ACC112 (cell line): ENCODE measurements around the gene EFCAB7.

Experiments used
- H2AFZ ChIP-seq: fragments of 200-600 bp; sonication (generic); one replicate; pipeline ENCODE4 v1.6.0; 2017; ENCODE audit warnings: antibody characterized with exemption, low read length; ENCODE audit not compliant: unreplicated experiment
- H3K27ac ChIP-seq: fragments of 200-600 bp; sonication (generic); 2 replicates; pipeline ENCODE4 v1.5.1; 2014; ENCODE audit warnings: low read depth, mild to moderate bottlenecking, antibody characterized with exemption, low read length, moderate library complexity
- H3K27me3 ChIP-seq: fragments of 200-600 bp; sonication (generic); 2 replicates; pipeline ENCODE4 v1.6.1; 2014; ENCODE audit warnings: mild to moderate bottlenecking, antibody characterized with exemption, low read length, moderate library complexity, mixed read lengths; ENCODE audit not compliant: insufficient read depth
- H3K36me3 ChIP-seq: fragments of 200-600 bp; sonication (generic); 2 replicates; pipeline ENCODE4 v1.6.1; 2016; ENCODE audit warnings: mild to moderate bottlenecking, antibody characterized with exemption, low read length, moderate library complexity, mixed read lengths; ENCODE audit not compliant: insufficient read depth
- H3K4me1 ChIP-seq: fragments of 200-600 bp; sonication (generic); one replicate; pipeline ENCODE4 v1.6.1; 2016; ENCODE audit warnings: low read length, mixed read lengths; ENCODE audit not compliant: insufficient read depth, unreplicated experiment, control insufficient read depth
- H3K4me3 ChIP-seq: fragments of 200-600 bp; sonication (generic); 2 replicates; pipeline ENCODE4 v1.5.1; 2014; ENCODE audit warnings: mild to moderate bottlenecking, low read depth, low read length
- H3K79me2 ChIP-seq: fragments of 200-600 bp; sonication (generic); one replicate; pipeline ENCODE4 v1.6.0; 2016; ENCODE audit warnings: low read length; ENCODE audit not compliant: control insufficient read depth, unreplicated experiment, insufficient read depth

The EFCAB7 gene

DNA sequence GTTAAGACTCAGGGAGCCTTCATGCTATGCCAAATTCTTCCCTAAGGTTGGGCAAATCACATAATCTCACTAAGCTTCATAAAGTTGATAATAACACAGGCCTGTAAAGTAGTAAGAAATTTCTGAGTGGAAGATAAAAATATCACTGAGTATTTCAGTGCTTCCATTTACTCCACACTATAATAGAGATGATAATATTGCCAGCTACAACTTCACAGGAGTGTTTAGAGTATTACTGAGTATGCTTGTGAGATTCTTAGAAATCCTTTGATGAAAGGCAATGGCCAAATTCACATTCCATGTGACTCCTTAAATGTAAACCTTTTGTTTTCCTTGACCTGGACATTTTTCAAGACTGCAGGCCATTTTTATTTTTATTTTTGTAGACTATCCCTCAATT lies 10.7 kb upstream of the EFCAB7 start:
- peaks cover 4% of the 10 kb centered on the region for H3K79me2 ChIP-seq
- no peaks in the 10 kb centered on the region for H3K27me3 ChIP-seq
- no peaks in the 10 kb centered on the region for H3K4me1 ChIP-seq
- H3K36me3 ChIP-seq = peaks cover 8% of the 10 kb centered on the region
- no peak overlapping the region for H3K4me3 ChIP-seq
- H3K27ac ChIP-seq = no peak overlapping the region
- no peak overlapping the region for H2AFZ ChIP-seq

DNA sequence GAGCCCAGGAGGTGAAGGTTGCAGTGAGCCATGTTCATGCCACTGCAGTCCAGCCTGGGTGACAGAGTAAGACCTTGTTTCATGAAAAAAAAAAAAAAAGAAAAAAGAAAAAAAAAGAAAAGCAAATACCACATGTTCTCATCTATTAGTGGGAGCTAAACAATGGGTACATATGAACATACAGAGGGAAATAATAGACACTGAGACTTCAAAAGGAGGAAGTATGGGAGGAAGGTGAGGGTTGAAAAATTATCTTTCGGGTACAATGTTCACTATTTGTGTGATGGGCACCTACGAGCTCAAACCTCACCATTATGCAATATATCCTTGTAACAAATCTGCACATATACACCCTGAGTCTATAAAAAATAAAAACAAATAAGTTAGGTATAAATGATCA lies 6.7 kb upstream of the EFCAB7 start:
- Histone ChIP-seq H3K27me3 (no peaks in the 10 kb centered on the region), H3K27ac (no peak overlapping the region), H3K4me3 (no peak overlapping the region), H3K36me3 (peaks cover 4% of the 10 kb centered on the region; the same call in 1 of the 2 replicates), H3K4me1 (peaks cover 1% of the 10 kb centered on the region), H3K79me2 (peaks cover 17% of the 10 kb centered on the region), H2AFZ (no peak overlapping the region)

DNA sequence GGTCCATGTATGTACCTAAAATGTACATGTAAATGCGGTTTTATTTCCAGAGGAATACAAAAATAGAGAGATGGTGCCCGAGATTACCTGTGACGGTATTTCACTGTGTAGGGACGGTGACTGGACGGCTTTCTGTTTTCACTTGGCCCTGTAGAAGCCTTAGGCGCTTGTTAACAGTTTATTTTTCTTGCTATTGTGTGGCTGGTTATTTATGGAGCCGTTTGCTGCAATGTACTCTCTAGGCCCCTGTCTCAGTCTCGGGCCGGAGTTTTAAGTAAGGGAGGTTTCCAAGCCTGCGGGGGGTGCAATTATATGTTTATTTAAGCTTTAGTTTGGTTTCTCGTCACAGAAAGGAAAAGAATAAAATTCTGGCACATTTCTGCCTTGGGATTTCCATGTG lies 413 bp downstream of the EFCAB7 start:
- Histone ChIP-seq H3K4me1 (peaks cover 16% of the 10 kb centered on the region), H2AFZ (peak overlapping the region; percentile 99), H3K79me2 (peaks cover 39% of the 10 kb centered on the region), H3K4me3 (peak overlapping the region; percentile 88), H3K27ac (peak overlapping the region; percentile 91), H3K36me3 (0 out of 2 replicates have a peak, but pooled peaks cover 3% of the 10 kb centered on the region), H3K27me3 (no peaks in the 10 kb centered on the region)

DNA sequence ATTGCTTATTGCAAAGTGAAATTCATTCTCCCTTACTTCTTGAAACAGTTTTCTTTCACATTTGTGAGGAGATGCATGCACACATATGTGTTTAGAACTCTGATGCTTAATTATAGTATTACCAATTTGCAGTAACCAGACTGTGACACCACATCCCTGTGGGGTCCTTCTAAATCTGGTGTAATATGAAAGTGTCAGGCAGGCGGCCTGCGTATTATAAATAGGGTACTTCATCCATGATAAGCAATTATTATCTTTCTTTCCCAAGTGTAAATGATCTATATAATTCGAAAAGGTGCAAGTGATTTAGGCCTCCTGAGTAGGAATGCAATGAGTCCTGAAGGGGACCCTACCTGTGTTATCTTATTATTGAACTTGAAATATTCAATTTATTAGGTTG lies 876 bp downstream of the EFCAB7 start:
- H3K27ac ChIP-seq = peak overlapping the region; percentile 91
- no peaks in the 10 kb centered on the region for H3K27me3 ChIP-seq
- peaks cover 39% of the 10 kb centered on the region for H3K79me2 ChIP-seq
- H3K36me3 ChIP-seq = 0 out of 2 replicates have a peak, but pooled peaks cover 3% of the 10 kb centered on the region
- peak overlapping the region; percentile 88 for H3K4me3 ChIP-seq
- H3K4me1 ChIP-seq = peaks cover 16% of the 10 kb centered on the region
- H2AFZ ChIP-seq = peak overlapping the region; percentile 99

DNA sequence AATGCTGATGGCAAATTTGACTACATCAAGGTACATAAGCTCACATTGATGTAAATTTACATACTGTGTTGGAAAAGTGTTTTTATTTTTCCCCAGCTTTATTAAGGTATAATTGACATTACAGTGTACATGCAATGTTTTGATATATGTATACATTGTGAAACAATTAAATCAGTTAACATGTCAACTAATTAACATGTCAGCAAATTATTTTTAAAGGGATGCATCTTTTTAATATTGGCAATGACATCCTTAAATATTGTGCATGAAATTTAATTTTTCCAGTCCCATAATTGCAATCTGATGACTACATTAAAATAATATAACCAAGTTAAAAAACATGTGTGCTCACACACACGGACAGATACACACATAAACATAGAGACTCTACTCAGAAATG lies 9.4 kb downstream of the EFCAB7 start:
- Histone ChIP-seq H3K4me1 (no peaks in the 10 kb centered on the region), H3K27ac (no peak overlapping the region), H3K4me3 (no peak overlapping the region), H3K36me3 (0 out of 2 replicates have a peak, but pooled peaks cover 3% of the 10 kb centered on the region), H3K27me3 (no peaks in the 10 kb centered on the region), H2AFZ (no peak overlapping the region), H3K79me2 (no peaks in the 10 kb centered on the region)

DNA sequence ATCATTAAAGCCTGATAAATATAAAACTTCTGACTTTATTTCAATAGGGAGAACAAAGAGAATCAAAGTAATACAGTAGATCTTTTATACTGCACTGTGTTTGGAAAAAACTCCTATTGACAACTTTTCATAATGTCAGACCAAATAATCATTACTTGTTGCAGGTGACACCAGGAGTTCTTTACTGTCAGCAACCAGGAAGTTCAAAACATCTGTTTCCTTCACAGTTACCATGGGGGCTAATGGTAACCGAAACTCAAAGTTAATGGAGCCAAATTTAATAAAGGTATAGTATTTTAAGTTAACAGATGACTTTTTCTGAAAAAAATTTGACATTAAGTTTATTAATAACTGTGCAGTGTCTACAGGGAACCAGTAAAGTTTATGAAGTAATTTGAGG lies 10.6 kb downstream of the EFCAB7 start:
- Histone ChIP-seq H3K4me1 (no peaks in the 10 kb centered on the region), H3K79me2 (no peaks in the 10 kb centered on the region), H3K27me3 (no peaks in the 10 kb centered on the region), H3K36me3 (0 out of 2 replicates have a peak, but pooled peaks cover 3% of the 10 kb centered on the region), H2AFZ (no peak overlapping the region), H3K4me3 (no peak overlapping the region), H3K27ac (no peak overlapping the region)

DNA sequence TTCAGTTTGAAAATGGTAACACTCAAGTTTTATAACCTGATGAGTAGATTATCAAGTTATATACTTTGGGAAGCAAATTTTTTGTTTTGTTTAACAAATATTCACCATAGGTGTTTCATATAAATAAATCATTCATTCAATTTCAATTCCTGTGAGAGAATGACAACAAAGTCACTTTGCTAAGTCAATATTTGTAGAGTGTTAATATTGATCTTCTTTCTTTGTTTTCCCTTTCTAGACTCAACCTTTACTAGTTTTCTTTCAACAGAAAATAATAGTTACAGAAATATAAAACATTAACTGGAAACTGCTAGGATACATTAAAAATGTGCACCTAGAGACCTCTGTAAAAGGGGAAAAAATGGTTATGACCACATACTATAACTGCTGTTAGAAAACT lies 11.1 kb downstream of the EFCAB7 start:
- no peak overlapping the region for H2AFZ ChIP-seq

DNA sequence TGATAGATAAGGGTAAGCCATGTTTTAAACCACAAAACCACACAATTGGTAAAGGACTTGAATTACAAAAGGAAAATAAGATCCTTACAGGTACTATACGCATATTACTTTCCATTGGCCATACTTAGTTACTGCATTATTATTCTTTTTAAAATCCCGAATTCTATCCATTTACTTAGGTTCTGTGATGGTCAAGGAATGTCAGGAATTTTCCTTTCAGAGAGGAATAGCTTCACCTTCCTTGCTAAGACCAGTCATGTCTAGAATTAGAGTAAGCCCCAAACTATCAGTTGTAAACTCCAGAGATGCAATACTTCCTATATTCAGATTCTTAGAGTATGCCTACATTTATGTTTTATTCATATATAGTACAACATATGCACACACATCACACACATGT lies 13.7 kb downstream of the EFCAB7 start:
- Histone ChIP-seq H3K27me3 (no peaks in the 10 kb centered on the region), H3K4me1 (no peaks in the 10 kb centered on the region), H3K4me3 (no peak overlapping the region), H2AFZ (no peak overlapping the region), H3K27ac (no peak overlapping the region), H3K36me3 (0 out of 2 replicates have a peak, but pooled peaks cover 3% of the 10 kb centered on the region), H3K79me2 (no peaks in the 10 kb centered on the region)

More for the DNA sequence above, 11.1 kb downstream of the EFCAB7 start:
- no peak overlapping the region for H3K27ac ChIP-seq
- no peaks in the 10 kb centered on the region for H3K27me3 ChIP-seq
- H3K79me2 ChIP-seq = no peaks in the 10 kb centered on the region
- H3K36me3 ChIP-seq = 0 out of 2 replicates have a peak, but pooled peaks cover 3% of the 10 kb centered on the region
- no peaks in the 10 kb centered on the region for H3K4me1 ChIP-seq
- H3K4me3 ChIP-seq = no peak overlapping the region

DNA sequence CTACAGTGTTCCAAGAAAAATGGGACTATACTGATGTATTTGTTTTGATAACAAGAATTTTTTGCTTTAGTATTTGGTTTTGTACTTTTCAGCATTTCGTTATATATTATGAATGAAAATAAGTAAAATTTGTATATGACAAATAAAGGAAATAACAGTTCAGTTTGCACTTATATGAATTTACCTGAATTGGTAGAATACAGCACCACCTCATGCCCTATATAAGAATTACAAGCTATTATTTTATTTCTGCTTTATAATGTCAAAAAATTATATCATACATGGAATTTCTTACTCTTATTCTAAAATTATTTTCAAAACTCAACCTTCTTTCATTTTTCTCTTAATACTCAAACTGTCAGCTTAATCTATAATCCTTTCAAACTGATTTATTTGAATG lies 14.6 kb downstream of the EFCAB7 start:
- no peaks in the 10 kb centered on the region for H3K79me2 ChIP-seq
- H3K4me3 ChIP-seq = no peak overlapping the region
- no peak overlapping the region for H2AFZ ChIP-seq
- no peaks in the 10 kb centered on the region for H3K4me1 ChIP-seq
- no peaks in the 10 kb centered on the region for H3K27me3 ChIP-seq
- H3K36me3 ChIP-seq = 0 out of 2 replicates have a peak, but pooled peaks cover 3% of the 10 kb centered on the region
- H3K27ac ChIP-seq = no peak overlapping the region

DNA sequence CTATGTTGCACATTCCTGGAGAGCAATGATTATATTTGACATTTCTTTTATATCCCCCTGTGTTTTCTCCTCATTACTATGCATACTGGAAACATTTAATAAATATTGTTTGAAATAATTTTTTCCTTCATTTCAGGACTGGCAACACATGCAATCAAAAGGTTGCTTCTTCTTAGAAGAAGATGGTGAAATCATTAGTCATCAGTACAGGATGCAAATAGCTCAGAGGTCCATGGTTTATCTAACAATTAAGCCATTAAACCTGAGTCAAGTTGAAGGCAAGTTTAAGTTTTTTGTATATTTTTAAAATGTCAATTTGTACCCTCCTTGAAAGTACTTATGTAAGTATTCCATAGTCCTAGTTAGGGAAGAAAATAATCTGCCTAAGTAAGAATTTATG lies 22.5 kb downstream of the EFCAB7 start:
- H2AFZ ChIP-seq = no peak overlapping the region
- peaks cover 14% of the 10 kb centered on the region for H3K4me1 ChIP-seq
- no peaks in the 10 kb centered on the region for H3K36me3 ChIP-seq

DNA sequence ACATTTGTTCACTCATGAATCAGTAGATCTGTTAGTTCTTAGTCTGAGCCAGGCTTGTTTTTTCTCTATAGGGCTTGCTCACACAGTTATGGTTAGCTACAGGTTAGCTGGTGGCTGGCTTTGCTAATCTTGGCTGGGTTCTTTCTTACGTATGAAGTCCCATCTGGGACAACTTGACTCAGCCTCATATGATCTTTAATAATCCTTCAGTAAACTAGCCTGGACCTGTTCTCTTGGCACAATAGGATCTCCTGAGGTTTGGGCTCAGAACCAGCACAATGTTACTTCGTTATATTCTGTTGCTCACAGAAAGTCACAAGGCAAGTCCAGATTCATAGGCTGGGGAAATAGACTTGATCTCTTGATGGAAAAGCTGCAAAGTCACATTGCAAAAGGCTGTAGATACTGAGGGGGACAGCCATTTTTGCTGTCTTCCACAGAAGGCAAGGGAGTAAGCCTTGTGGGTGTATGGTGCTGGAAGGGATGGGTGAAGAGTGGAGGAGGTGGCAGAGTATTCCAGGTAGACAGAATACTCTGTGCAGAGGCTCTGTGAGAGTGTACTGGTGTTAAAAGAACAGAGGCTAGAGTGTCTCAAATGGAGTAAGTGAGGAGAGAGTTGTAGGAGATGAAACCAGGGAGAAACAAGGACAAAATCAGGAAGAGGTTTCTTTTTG lies 24.4 kb downstream of the EFCAB7 start:
- no peaks in the 10 kb centered on the region for H3K36me3 ChIP-seq

More for the DNA sequence above, 22.5 kb downstream of the EFCAB7 start:
- no peaks in the 10 kb centered on the region for H3K79me2 ChIP-seq
- H3K4me3 ChIP-seq = no peak overlapping the region
- no peaks in the 10 kb centered on the region for H3K27me3 ChIP-seq
- peak overlapping the region; percentile 35; the same call in 1 of the 2 replicates for H3K27ac ChIP-seq

More for the DNA sequence above, 24.4 kb downstream of the EFCAB7 start:
- H3K27me3 ChIP-seq = no peaks in the 10 kb centered on the region
- H2AFZ ChIP-seq = peak overlapping the region; percentile 13
- H3K27ac ChIP-seq = peak overlapping the region; percentile 92
- H3K4me3 ChIP-seq = no peak overlapping the region
- peaks cover 14% of the 10 kb centered on the region for H3K4me1 ChIP-seq
- no peaks in the 10 kb centered on the region for H3K79me2 ChIP-seq
